ENCODE results near the gene FNDC1. TPM values are rescaled to one million over a fixed set of nuclear protein-coding genes. Genes with fewer than 3 reads are reported as not detected.

Gene FNDC1
- total RNA-seq, 1 donor from 2014 or later = not detected

DNA sequence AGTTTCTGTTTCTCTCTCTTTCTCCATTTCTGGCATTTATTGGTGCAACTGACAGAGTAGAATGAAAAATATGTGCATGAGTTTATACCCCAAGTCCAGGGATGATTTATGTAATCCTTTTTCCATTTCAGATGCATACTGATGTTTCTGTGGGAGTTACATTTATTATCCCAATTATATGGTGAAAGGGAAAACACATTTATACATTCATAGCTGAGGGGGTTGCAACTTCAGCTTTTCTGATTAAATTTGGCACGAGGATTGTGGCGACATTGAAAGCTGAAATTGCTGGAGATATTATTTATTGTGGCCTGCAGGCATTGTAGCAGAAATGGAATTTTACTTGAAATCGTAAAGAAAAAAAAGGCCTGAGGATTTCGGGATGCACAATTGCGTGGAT, 31.5 kb upstream of the FNDC1 start:
- Histone ChIP-seq H3K4me3 (no peak overlapping the region), H3K36me3 (no peaks in the 10 kb centered on the region), H3K27ac (no peak overlapping the region), H2AFZ (replicated peaks) (no peak overlapping the region), H3K27me3 (peaks cover 12% of the 10 kb centered on the region), H4K20me1 (ENCODE audit: low read depth) (no peaks in the 10 kb centered on the region), H3K4me1 (no peaks in the 10 kb centered on the region), H3K79me2 (ENCODE audit: low read depth) (no peaks in the 10 kb centered on the region), H3K9ac (no peak overlapping the region), H3K4me2 (no peak overlapping the region), H3K9me3 (ENCODE audit: low read depth) (no peaks in the 10 kb centered on the region), H3F3A (ENCODE audit: low read depth) (no peaks in the 10 kb centered on the region)
- Mint-ChIP-seq H3K4me3 (no peak overlapping the region), H3K4me1 (no peaks in the 10 kb centered on the region), H3K27ac (no peak overlapping the region), H3K36me3 (no peaks in the 10 kb centered on the region), H3K9me3 (no peaks in the 10 kb centered on the region), H3K27me3 (ENCODE audit: insufficient read depth, low read depth) (no peaks in the 10 kb centered on the region)
- TF ChIP-seq EZH2phosphoT487 (IDR thresholded peaks at IDR 0.05) (no peak), CTCF (IDR thresholded peaks at IDR 0.05) (no peak), EZH2 (IDR thresholded peaks at IDR 0.05) (no peak)
- DNase-seq (ENCODE audit: low spot score) = no peak

DNA sequence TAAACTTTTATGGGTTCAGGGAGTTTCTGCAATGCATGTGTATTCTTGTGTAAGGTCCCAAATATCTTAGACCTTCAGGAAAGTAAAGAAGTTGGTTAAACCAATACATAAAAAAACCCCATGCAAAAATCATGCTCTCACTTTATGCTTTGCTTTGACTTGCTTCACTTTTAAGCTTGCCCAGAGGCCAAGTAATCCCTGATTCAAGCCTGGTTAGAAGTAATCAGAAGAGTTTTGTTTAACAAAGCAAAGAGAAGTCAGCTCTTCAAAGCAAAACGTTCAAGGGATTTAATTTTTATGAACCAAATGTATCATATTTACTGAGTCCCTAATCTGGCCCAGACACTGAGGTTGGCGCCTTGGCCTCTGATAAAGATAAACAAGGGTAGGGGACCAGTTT, 26.7 kb upstream of the FNDC1 start:
- Histone ChIP-seq H3K9me3 (ENCODE audit: low read depth) (no peaks in the 10 kb centered on the region), H3K4me2 (no peak overlapping the region), H2AFZ (replicated peaks) (no peak overlapping the region), H3K27me3 (peaks cover 12% of the 10 kb centered on the region), H3K4me1 (no peaks in the 10 kb centered on the region), H4K20me1 (ENCODE audit: low read depth) (no peaks in the 10 kb centered on the region), H3K36me3 (no peaks in the 10 kb centered on the region), H3K27ac (no peak overlapping the region), H3K4me3 (no peak overlapping the region), H3F3A (ENCODE audit: low read depth) (no peaks in the 10 kb centered on the region), H3K79me2 (ENCODE audit: low read depth) (no peaks in the 10 kb centered on the region), H3K9ac (no peak overlapping the region)
- TF ChIP-seq EZH2 (IDR thresholded peaks at IDR 0.05) (no peak), CTCF (IDR thresholded peaks at IDR 0.05) (no peak), EZH2phosphoT487 (IDR thresholded peaks at IDR 0.05) (no peak)
- no peak for DNase-seq (ENCODE audit: low spot score)
- H3K4me3 Mint-ChIP-seq = no peak overlapping the region
- peaks cover 5% of the 10 kb centered on the region for H3K27me3 Mint-ChIP-seq (ENCODE audit: insufficient read depth, low read depth)
- H3K27ac Mint-ChIP-seq = no peak overlapping the region
- no peaks in the 10 kb centered on the region for H3K4me1 Mint-ChIP-seq
- H3K36me3 Mint-ChIP-seq = no peaks in the 10 kb centered on the region
- H3K9me3 Mint-ChIP-seq = no peaks in the 10 kb centered on the region

- H3K27me3 ChIP-seq = no peaks in the 10 kb centered on the region
- no peak overlapping the region for H3K4me3 Mint-ChIP-seq
- no peaks in the 10 kb centered on the region for H3K36me3 ChIP-seq
- H3F3A ChIP-seq (ENCODE audit: low read depth) = no peaks in the 10 kb centered on the region
- H3K9me3 ChIP-seq (ENCODE audit: low read depth) = no peaks in the 10 kb centered on the region
- DNase-seq (ENCODE audit: low spot score) = no peak
- no peak overlapping the region for H3K4me3 ChIP-seq
- H3K4me2 ChIP-seq = no peak overlapping the region
- H2AFZ ChIP-seq (replicated peaks) = no peak overlapping the region
- no peak overlapping the region for H3K9ac ChIP-seq
- no peaks in the 10 kb centered on the region for H3K4me1 Mint-ChIP-seq
- H3K27ac Mint-ChIP-seq = no peak overlapping the region
- H3K27me3 Mint-ChIP-seq (ENCODE audit: insufficient read depth, low read depth) = peaks cover 8% of the 10 kb centered on the region
- no peak overlapping the region for H3K27ac ChIP-seq
- H4K20me1 ChIP-seq (ENCODE audit: low read depth) = no peaks in the 10 kb centered on the region
- H3K4me1 ChIP-seq = no peaks in the 10 kb centered on the region
- TF ChIP-seq EZH2phosphoT487 (IDR thresholded peaks at IDR 0.05) = no peak
- TF ChIP-seq EZH2 (IDR thresholded peaks at IDR 0.05) = no peak
- no peak for TF ChIP-seq CTCF (IDR thresholded peaks at IDR 0.05)
- H3K9me3 Mint-ChIP-seq = no peaks in the 10 kb centered on the region
- no peaks in the 10 kb centered on the region for H3K36me3 Mint-ChIP-seq
- H3K79me2 ChIP-seq (ENCODE audit: low read depth) = no peaks in the 10 kb centered on the region
These were observed 20.6 kb upstream of the FNDC1 start for GRCh38 chr6:159148641-159149040.

Data from neural progenitor cell (in vitro differentiated cells).